ENCODE measurements around the gene LURAP1L. TPM values are rescaled to one million over a fixed set of nuclear protein-coding genes. Genes with fewer than 3 reads are reported as not detected.

The LURAP1L gene
- total and polyA plus RNA-seq, 9 donors = 1.7 to 10.8 (median 4.2) TPM

GRCh38 chr9:12812710-12813109 is 37.9 kb downstream of the LURAP1L start:
- no peaks in the 10 kb centered on the region for H3K36me3 ChIP-seq

GRCh38 chr9:12813533-12813932 is 38.7 kb downstream of the LURAP1L start:
- WGBS, 3 donors = 88 to 96% (median 95%) methylated on average over 1 of the region's 1 CpG
- no peak for DNase-seq
- Histone ChIP-seq H3K4me1 (ENCODE audit: insufficient read depth) (peaks cover 3% of the 10 kb centered on the region), H3K36me3 (no peaks in the 10 kb centered on the region), H3K4me3 (no peak overlapping the region), H3K9me3 (no peaks in the 10 kb centered on the region), H3K27ac (peak overlapping the region in 1 of 2 donors; percentile 4), H3K27me3 (no peaks in the 10 kb centered on the region)
- intact Hi-C loops (cut with DNase I) = no loop called here
- TF ChIP-seq CTCF (IDR thresholded peaks at IDR 0.05) (no peak), POLR2A (IDR thresholded peaks at IDR 0.05) (no peak), EP300 (IDR thresholded peaks at IDR 0.05) (no peak)

More at GRCh38 chr9:12812710-12813109, 37.9 kb downstream of the LURAP1L start:
- Histone ChIP-seq H3K9me3 (no peaks in the 10 kb centered on the region), H3K27me3 (no peaks in the 10 kb centered on the region), H3K27ac (no peak overlapping the region), H3K4me1 (ENCODE audit: insufficient read depth) (peaks cover 3% of the 10 kb centered on the region), H3K4me3 (no peak overlapping the region)
- intact Hi-C loops (cut with DNase I) = no loop called here
- TF ChIP-seq POLR2A (IDR thresholded peaks at IDR 0.05) = no peak
- 36 to 61% (median 36%) methylated on average over 1 of the region's 1 CpG for WGBS, 3 donors
- no peak for DNase-seq

- Histone ChIP-seq H3K27ac (peak overlapping the region in 1 of 2 donors; percentile 17), H3K36me3 (no peaks in the 10 kb centered on the region), H3K4me1 (ENCODE audit: insufficient read depth) (peaks cover 3% of the 10 kb centered on the region), H3K9me3 (no peaks in the 10 kb centered on the region), H3K27me3 (no peaks in the 10 kb centered on the region), H3K4me3 (no peak overlapping the region)
- peak; percentile 14 to 64 (median 32) for DNase-seq
- 11 to 20% (median 16%) methylated on average over 6 of the region's 6 CpGs for WGBS, 3 donors
- intact Hi-C loops (cut with DNase I) = no loop called here
- no peak for TF ChIP-seq POLR2A (IDR thresholded peaks at IDR 0.05)
- TF ChIP-seq CTCF (IDR thresholded peaks at IDR 0.05) = peak in 2 of 3 donors; percentile 35 to 51
These were observed 39.4 kb downstream of the LURAP1L start for GRCh38 chr9:12813960-12814876.

- TF ChIP-seq POLR2A (IDR thresholded peaks at IDR 0.05) (no peak), EP300 (IDR thresholded peaks at IDR 0.05) (no peak), CTCF (IDR thresholded peaks at IDR 0.05) (no peak)
- Histone ChIP-seq H3K36me3 (no peaks in the 10 kb centered on the region), H3K27ac (peak overlapping the region in 1 of 2 donors; percentile 17), H3K27me3 (no peaks in the 10 kb centered on the region), H3K9me3 (no peaks in the 10 kb centered on the region), H3K4me1 (ENCODE audit: insufficient read depth) (peaks cover 3% of the 10 kb centered on the region), H3K4me3 (no peak overlapping the region)
- DNase-seq = no peak
- intact Hi-C loops (cut with DNase I) = no loop called here
These were observed 40.0 kb downstream of the LURAP1L start for GRCh38 chr9:12814877-12815237.

- TF ChIP-seq POLR2A (IDR thresholded peaks at IDR 0.05) (no peak), EP300 (IDR thresholded peaks at IDR 0.05) (no peak), CTCF (IDR thresholded peaks at IDR 0.05) (no peak)
- Histone ChIP-seq H3K9me3 (no peaks in the 10 kb centered on the region), H3K36me3 (no peaks in the 10 kb centered on the region), H3K27ac (no peak overlapping the region), H3K27me3 (no peaks in the 10 kb centered on the region), H3K4me1 (ENCODE audit: insufficient read depth) (peaks cover 3% of the 10 kb centered on the region), H3K4me3 (no peak overlapping the region)
- intact Hi-C loops (cut with DNase I) = no loop called here
- WGBS, 3 donors = 93 to 97% (median 93%) methylated on average over 5 of the region's 5 CpGs
- DNase-seq = no peak
These were observed 41.1 kb downstream of the LURAP1L start for GRCh38 chr9:12815888-12816287.

All from ovary (tissue), 9 donors.